Hindlimb muscle (tissue), 1 donor: ENCODE measurements around the gene FOXJ1. TPM values are rescaled to one million over a fixed set of nuclear protein-coding genes. Genes with fewer than 3 reads are reported as not detected.
"Not testable (repeated sequence)": the region's sequence is repeated elsewhere in the genome, so short reads cannot be mapped to it uniquely, and the experiment has no call there.

ENCODE experiments used
- DNase-seq: peaks from one replicate; pipeline ENCODE4 v3.0.0-alpha.2; 2013
- polyA plus RNA-seq: library from polyadenylated mRNA; unstranded; fragments of 120-200 nt; gene quantifications from one replicate; pipeline ENCODE4 v1.2.1, GENCODE V29; 2013; ENCODE audit not compliant: insufficient read length

FOXJ1 gene
- polyA plus RNA-seq = not detected

GRCh38 chr17:76141212-76142038, at the start of gene FOXJ1:
TSS of gene FOXJ1 (minus strand) at chr17:76141245. CDS start at chr17:76140395, 850 bp downstream.
- DNase-seq = peak; percentile 80

- no peak for DNase-seq
Measured at GRCh38 chr17:76189741-76190140, 48.7 kb upstream of the FOXJ1 start.

- no peak for DNase-seq
Measured at GRCh38 chr17:76189247-76189646, 48.2 kb upstream of the FOXJ1 start.

- no peak for DNase-seq
Measured at GRCh38 chr17:76188213-76189016, 47.4 kb upstream of the FOXJ1 start.

GRCh38 chr17:76186774-76187173, 45.7 kb upstream of the FOXJ1 start:
- DNase-seq = not testable (repeated sequence)

GRCh38 chr17:76184290-76184689, 43.2 kb upstream of the FOXJ1 start:
- no peak for DNase-seq

GRCh38 chr17:76182016-76182764, 41.1 kb upstream of the FOXJ1 start:
- peak; percentile 83 for DNase-seq

GRCh38 chr17:76179496-76180467, 38.7 kb upstream of the FOXJ1 start:
- DNase-seq = no peak

GRCh38 chr17:76178124-76178523, 37.1 kb upstream of the FOXJ1 start:
- DNase-seq = no peak

- no peak for DNase-seq
Measured at GRCh38 chr17:76176701-76177574, 35.9 kb upstream of the FOXJ1 start.

- no peak for DNase-seq
Measured at GRCh38 chr17:76174037-76174436, 33.0 kb upstream of the FOXJ1 start.

GRCh38 chr17:76173474-76173873, 32.4 kb upstream of the FOXJ1 start:
- no peak for DNase-seq

- no peak for DNase-seq
Measured at GRCh38 chr17:76171706-76172105, 30.7 kb upstream of the FOXJ1 start.

- DNase-seq = no peak
Measured at GRCh38 chr17:76170114-76170513, 29.1 kb upstream of the FOXJ1 start.

- no peak for DNase-seq
Measured at GRCh38 chr17:76166906-76167305, 25.9 kb upstream of the FOXJ1 start.

GRCh38 chr17:76166168-76166567, 25.1 kb upstream of the FOXJ1 start:
- no peak for DNase-seq

- no peak for DNase-seq
Measured at GRCh38 chr17:76164331-76164730, 23.3 kb upstream of the FOXJ1 start.

- DNase-seq = no peak
Measured at GRCh38 chr17:76163919-76164318, 22.9 kb upstream of the FOXJ1 start.

GRCh38 chr17:76161619-76162266, 20.7 kb upstream of the FOXJ1 start:
- no peak for DNase-seq

GRCh38 chr17:76160896-76161528, 20.0 kb upstream of the FOXJ1 start:
- no peak for DNase-seq
